Stimulated activated CD4-positive, alpha-beta T cell treated with anti-CD3 and anti-CD28 coated beads, Interleukin-1b, Interleukin-23, amount 100 ng/mL, for 4 hours (primary cell): ENCODE results near the gene ZSCAN2.

ENCODE experiments used
- DNase-seq, 2 donors: peaks; one replicate each; pipeline ENCODE4 v3.0.0-alpha.2; 2020; ENCODE audit warnings: low read depth in 2 of 2

ZSCAN2 gene

GRCh38 chr15:84669726-84670125, 68.9 kb downstream of the ZSCAN2 start:
- peak; percentile 19 to 33 for DNase-seq

GRCh38 chr15:84671211-84671610, 70.4 kb downstream of the ZSCAN2 start:
- no peak for DNase-seq
